HEK293 (cell line): ENCODE results near the gene QRICH2.
A peak's percentile ranks its signal among the peaks of the same experiment; 100 is the strongest.

Experiments
- CTCF ChIA-PET: fragments of 350-600 bp; formaldehyde crosslinking; extraction: SDS; loops from one replicate; lab custom pipeline; 2021; ENCODE audit warnings: antibody characterized with exemption; lab: Yijun Ruan, JAX
- POLR2A ChIA-PET: fragments of 300-600 bp; formaldehyde crosslinking; extraction: SDS; loops from one replicate; lab custom pipeline; 2020; ENCODE audit warnings: antibody characterized with exemption, inconsistent platforms; lab: Yijun Ruan, JAX
- H3K27ac ChIP-seq: fragments of 200-500 bp; sonication (Bioruptor generic); 2 replicates; pipeline ENCODE4 v1.5.1; 2014; ENCODE audit warnings: low read depth, low read length, control low read depth, inconsistent platforms; ENCODE audit errors: extremely low read depth
- H3K36me3 ChIP-seq, 2 experiments: fragments of 200-500 bp in 1 of 2; sonication (Bioruptor generic) in 1 of 2; 1 replicate in 1 of 2; 2 replicates in 1 of 2; pipeline ENCODE4 v1.5.1; 2014 to 2017; ENCODE audit warnings: inconsistent platforms in 2 of 2, low read length in 2 of 2; ENCODE audit not compliant: control insufficient read depth in 2 of 2, insufficient read depth in 1 of 2
- H3K4me1 ChIP-seq: fragments of 200-500 bp; sonication (Bioruptor generic); 2 replicates; pipeline ENCODE4 v1.5.1; 2014; ENCODE audit warnings: mild to moderate bottlenecking, low read length, inconsistent platforms; ENCODE audit not compliant: control insufficient read depth, insufficient read depth
- H3K4me3 ChIP-seq: 2 replicates; pipeline ENCODE4 v1.5.1; 2011; ENCODE audit warnings: low read depth, mild to moderate bottlenecking, control low read depth, low read length, moderate library complexity
- H3K9me3 ChIP-seq: fragments of 200-500 bp; sonication (Bioruptor generic); 2 replicates; pipeline ENCODE4 v1.5.1; 2014; ENCODE audit warnings: low read depth, low read length, inconsistent platforms; ENCODE audit not compliant: control insufficient read depth, insufficient read depth
- BCL11B ChIP-seq: fragments of 450-650 bp; formaldehyde crosslinking; IDR thresholded peaks from 2 replicates; pipeline ENCODE4 v1.5.1; 2016; ENCODE audit warnings: low read depth, missing biosample characterization, missing genetic modification characterization
- FEZF1 ChIP-seq: fragments of 450-650 bp; formaldehyde crosslinking; IDR thresholded peaks from 2 replicates; pipeline ENCODE4 v1.5.1; 2016; ENCODE audit warnings: missing biosample characterization, missing genetic modification characterization
- GLIS2 ChIP-seq: fragments of 450-650 bp; formaldehyde crosslinking; IDR thresholded peaks from 2 replicates; pipeline ENCODE4 v1.5.1; 2016; ENCODE audit warnings: missing biosample characterization, missing genetic modification characterization
- OSR2 ChIP-seq: fragments of 450-650 bp; formaldehyde crosslinking; IDR thresholded peaks from 2 replicates; pipeline ENCODE4 v1.5.1; 2016; ENCODE audit warnings: missing biosample characterization, missing genetic modification characterization
- ZBTB8A ChIP-seq: fragments of 450-650 bp; formaldehyde crosslinking; IDR thresholded peaks from 2 replicates; pipeline ENCODE4 v1.5.1; 2016; ENCODE audit warnings: missing biosample characterization, missing genetic modification characterization
- ZNF146 ChIP-seq: fragments of 450-650 bp; formaldehyde crosslinking; IDR thresholded peaks from 2 replicates; pipeline ENCODE4 v1.5.1; 2016; ENCODE audit warnings: missing biosample characterization, missing genetic modification characterization
- ZNF266 ChIP-seq: fragments of 450-650 bp; formaldehyde crosslinking; IDR thresholded peaks from 2 replicates; pipeline ENCODE4 v1.5.1; 2016; ENCODE audit warnings: missing biosample characterization, missing genetic modification characterization, low read depth
- ZNF324 ChIP-seq: fragments of 450-650 bp; formaldehyde crosslinking; IDR thresholded peaks from 2 replicates; pipeline ENCODE4 v1.5.1; 2016; ENCODE audit warnings: missing biosample characterization, missing genetic modification characterization
- ZNF510 ChIP-seq: fragments of 450-650 bp; formaldehyde crosslinking; IDR thresholded peaks from 2 replicates; pipeline ENCODE4 v1.5.1; 2018; ENCODE audit warnings: mild to moderate bottlenecking, missing genetic modification characterization, missing biosample characterization; ENCODE audit not compliant: insufficient replicate concordance
- ZNF549 ChIP-seq: fragments of 450-650 bp; IDR thresholded peaks from 2 replicates; pipeline ENCODE4 v1.5.1; 2018; ENCODE audit warnings: missing biosample characterization, missing genetic modification characterization, mild to moderate bottlenecking, inconsistent platforms, moderate library complexity
- ZNF600 ChIP-seq: fragments of 450-650 bp; formaldehyde crosslinking; IDR thresholded peaks from 2 replicates; pipeline ENCODE4 v1.5.1; 2016; ENCODE audit warnings: missing biosample characterization, missing genetic modification characterization
- TF ChIP-seq, protein P1 (sequence below): fragments of 450-650 bp; formaldehyde crosslinking; IDR thresholded peaks from 2 replicates; pipeline ENCODE4 v1.5.1; 2017; ENCODE audit warnings: missing biosample characterization, missing genetic modification characterization
- TF ChIP-seq, protein P2 (sequence below): fragments of 450-650 bp; formaldehyde crosslinking; conservative IDR thresholded peaks from 2 replicates; pipeline ENCODE4 v1.5.1; 2016; ENCODE audit warnings: low read depth, missing biosample characterization, missing genetic modification characterization
- TF ChIP-seq, protein P3 (sequence below): fragments of 450-650 bp; formaldehyde crosslinking; IDR thresholded peaks from 2 replicates; pipeline ENCODE4 v1.5.1; 2016; ENCODE audit warnings: missing biosample characterization, missing genetic modification characterization
- TF ChIP-seq, protein P4 (sequence below): fragments of 450-650 bp; formaldehyde crosslinking; IDR thresholded peaks from 2 replicates; pipeline ENCODE4 v1.5.1; 2016; ENCODE audit warnings: missing biosample characterization, missing genetic modification characterization

Gene QRICH2

DNA sequence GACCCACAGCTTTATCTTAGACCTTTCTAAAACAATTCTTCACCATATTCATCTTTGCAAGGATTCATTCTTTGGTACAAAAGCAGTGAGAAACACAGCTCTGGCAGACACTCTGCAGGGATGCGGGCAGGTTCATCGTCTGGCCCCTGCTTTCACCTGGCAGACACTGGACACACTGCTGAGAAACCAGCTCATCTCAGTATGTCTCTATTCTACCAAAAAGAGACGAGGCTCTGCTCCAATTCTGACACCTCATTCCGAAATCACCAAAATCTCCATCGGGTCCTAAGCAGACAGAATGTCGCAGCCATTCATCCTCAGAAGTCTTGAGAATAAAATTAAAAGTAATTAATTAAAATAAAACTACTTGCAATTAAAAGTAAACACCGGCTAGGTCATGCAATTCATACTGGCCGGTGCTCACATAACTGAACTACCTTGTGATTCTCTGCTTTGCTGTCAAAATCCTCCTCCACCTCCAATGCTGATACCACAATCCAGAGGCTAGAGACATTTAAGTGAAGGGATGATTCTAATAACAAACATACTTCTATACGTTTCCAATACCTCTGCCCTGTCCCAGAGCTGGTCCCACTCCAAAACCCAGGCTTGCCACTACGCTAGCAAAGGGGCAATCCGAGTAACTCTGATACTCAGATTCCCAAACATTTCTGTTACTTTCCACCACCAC lies 69.1 kb downstream of the QRICH2 start:
- Histone ChIP-seq H3K36me3 (no peaks in the 10 kb centered on the region), H3K27ac (no peak overlapping the region), H3K4me3 (no peak overlapping the region), H3K4me1 (peaks cover 7% of the 10 kb centered on the region), H3K9me3 (no peaks in the 10 kb centered on the region)
- TF ChIP-seq GLIS2 (tag by site-specific recombination) (no peak), BCL11B (tag by site-specific recombination) (no peak), ZNF600 (tag by site-specific recombination) (peak; percentile 74)
- TF ChIP-seq, protein P1, sequence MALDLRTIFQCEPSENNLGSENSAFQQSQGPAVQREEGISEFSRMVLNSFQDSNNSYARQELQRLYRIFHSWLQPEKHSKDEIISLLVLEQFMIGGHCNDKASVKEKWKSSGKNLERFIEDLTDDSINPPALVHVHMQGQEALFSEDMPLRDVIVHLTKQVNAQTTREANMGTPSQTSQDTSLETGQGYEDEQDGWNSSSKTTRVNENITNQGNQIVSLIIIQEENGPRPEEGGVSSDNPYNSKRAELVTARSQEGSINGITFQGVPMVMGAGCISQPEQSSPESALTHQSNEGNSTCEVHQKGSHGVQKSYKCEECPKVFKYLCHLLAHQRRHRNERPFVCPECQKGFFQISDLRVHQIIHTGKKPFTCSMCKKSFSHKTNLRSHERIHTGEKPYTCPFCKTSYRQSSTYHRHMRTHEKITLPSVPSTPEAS = no peak
- ChIA-PET POLR2A (interaction anchor here (1.9 kb wide), 1 partner anchor 26 kb away, joined by 12 read pairs; the partner anchor contains the start of gene UBALD2), CTCF (interaction anchor here (0.5 to 2.2 kb wide), 5 partner anchors 40 to 110 kb away, joined by 3 to 8 read pairs (median 3); no protein-coding TSS in a partner anchor)

DNA sequence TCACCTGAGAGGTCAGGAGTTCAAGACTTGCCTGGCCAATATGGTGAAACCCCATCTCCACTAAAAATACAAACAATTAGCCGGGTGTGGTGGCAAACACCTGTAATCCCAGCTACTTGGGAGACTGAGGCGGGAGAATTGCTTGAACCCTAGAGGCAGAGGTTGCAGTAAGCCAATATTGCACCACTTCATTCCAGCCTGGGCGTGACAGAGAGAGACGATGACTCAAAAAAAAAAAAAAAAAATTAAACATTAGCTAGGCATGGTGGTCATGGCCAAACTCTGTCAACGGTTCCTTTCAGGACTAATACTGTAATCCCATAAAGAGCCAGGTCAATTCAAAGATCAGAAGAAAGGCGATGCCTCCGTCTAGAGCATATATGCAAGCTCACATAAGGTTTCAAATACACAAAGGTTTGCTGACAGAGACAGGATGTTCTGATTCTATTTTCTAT lies 70.2 kb downstream of the QRICH2 start:
- POLR2A ChIA-PET = interaction anchor here (1.9 kb wide), 1 partner anchor 27 kb away, joined by 12 read pairs; the partner anchor contains the start of gene UBALD2
- no peaks in the 10 kb centered on the region for H3K9me3 ChIP-seq
- TF ChIP-seq ZNF266 (tag by site-specific recombination) = no peak
- TF ChIP-seq ZNF549 = no peak
- TF ChIP-seq, protein P2, sequence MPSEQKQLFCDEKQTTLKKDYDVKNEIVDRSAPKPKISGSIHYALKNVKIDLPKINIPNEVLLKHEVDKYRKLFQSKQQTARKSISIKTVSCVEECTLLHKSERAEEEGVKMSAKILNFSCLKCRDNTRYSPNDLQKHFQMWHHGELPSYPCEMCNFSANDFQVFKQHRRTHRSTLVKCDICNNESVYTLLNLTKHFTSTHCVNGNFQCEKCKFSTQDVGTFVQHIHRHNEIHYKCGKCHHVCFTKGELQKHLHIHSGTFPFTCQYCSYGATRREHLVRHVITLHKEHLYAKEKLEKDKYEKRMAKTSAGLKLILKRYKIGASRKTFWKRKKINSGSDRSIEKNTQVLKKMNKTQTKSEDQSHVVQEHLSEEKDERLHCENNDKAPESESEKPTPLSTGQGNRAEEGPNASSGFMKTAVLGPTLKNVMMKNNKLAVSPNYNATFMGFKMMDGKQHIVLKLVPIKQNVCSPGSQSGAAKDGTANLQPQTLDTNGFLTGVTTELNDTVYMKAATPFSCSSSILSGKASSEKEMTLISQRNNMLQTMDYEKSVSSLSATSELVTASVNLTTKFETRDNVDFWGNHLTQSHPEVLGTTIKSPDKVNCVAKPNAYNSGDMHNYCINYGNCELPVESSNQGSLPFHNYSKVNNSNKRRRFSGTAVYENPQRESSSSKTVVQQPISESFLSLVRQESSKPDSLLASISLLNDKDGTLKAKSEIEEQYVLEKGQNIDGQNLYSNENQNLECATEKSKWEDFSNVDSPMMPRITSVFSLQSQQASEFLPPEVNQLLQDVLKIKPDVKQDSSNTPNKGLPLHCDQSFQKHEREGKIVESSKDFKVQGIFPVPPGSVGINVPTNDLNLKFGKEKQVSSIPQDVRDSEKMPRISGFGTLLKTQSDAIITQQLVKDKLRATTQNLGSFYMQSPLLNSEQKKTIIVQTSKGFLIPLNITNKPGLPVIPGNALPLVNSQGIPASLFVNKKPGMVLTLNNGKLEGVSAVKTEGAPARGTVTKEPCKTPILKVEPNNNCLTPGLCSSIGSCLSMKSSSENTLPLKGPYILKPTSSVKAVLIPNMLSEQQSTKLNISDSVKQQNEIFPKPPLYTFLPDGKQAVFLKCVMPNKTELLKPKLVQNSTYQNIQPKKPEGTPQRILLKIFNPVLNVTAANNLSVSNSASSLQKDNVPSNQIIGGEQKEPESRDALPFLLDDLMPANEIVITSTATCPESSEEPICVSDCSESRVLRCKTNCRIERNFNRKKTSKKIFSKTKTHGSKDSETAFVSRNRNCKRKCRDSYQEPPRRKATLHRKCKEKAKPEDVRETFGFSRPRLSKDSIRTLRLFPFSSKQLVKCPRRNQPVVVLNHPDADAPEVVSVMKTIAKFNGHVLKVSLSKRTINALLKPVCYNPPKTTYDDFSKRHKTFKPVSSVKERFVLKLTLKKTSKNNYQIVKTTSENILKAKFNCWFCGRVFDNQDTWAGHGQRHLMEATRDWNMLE (tag by site-specific recombination) = no peak
- no peak for TF ChIP-seq OSR2 (tag by site-specific recombination)
- TF ChIP-seq, protein P3, sequence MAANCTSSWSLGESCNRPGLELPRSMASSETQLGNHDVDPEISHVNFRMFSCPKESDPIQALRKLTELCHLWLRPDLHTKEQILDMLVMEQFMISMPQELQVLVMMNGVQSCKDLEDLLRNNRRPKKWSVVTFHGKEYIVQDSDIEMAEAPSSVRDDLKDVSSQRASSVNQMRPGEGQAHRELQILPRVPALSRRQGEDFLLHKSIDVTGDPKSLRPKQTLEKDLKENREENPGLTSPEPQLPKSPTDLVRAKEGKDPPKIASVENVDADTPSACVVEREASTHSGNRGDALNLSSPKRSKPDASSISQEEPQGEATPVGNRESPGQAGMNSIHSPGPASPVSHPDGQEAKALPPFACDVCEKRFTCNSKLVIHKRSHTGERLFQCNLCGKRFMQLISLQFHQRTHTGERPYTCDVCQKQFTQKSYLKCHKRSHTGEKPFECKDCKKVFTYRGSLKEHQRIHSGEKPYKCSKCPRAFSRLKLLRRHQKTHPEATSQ (tag by site-specific recombination) = no peak
- no peak for TF ChIP-seq ZBTB8A (tag by site-specific recombination)
- no peak for TF ChIP-seq FEZF1 (tag by site-specific recombination)
- TF ChIP-seq ZNF510 (tag by site-specific recombination) = no peak
- TF ChIP-seq, all 188 proteins: peak for 0
- no peak overlapping the region for H3K4me3 ChIP-seq
- CTCF ChIA-PET = interaction anchor here (0.8 to 2.2 kb wide), 3 partner anchors 8 to 238 kb away, joined by 3 to 8 read pairs (median 4); no protein-coding TSS in a partner anchor
- no peaks in the 10 kb centered on the region for H3K36me3 ChIP-seq
- H3K27ac ChIP-seq = no peak overlapping the region
- H3K4me1 ChIP-seq = peaks cover 7% of the 10 kb centered on the region

DNA sequence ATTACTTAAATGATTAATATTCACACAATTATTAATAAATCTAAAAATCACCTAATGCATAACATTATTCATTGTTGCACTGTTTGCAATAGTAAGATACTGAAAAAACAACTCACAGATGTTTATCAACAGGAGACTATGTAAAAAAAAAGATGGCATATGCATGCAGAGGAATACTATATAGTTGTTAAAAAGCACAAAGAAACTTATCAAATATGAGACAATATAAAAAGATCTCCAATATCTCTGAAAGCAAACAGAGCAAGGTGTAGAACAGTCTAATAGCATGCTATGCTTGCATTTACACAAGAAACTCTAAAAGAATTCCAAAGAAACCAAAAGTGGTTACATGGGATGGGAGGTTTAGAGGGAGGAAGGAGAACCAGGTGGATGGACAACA lies 71.5 kb downstream of the QRICH2 start:
- Histone ChIP-seq H3K4me3 (no peak overlapping the region), H3K9me3 (no peaks in the 10 kb centered on the region), H3K36me3 (no peaks in the 10 kb centered on the region), H3K27ac (no peak overlapping the region), H3K4me1 (peaks cover 7% of the 10 kb centered on the region)
- CTCF ChIA-PET = interaction anchor here (0.7 to 1.1 kb wide), 2 partner anchors 53 to 57 kb away, joined by 3 to 4 read pairs; no protein-coding TSS in a partner anchor
- POLR2A ChIA-PET = no interaction called here
- TF ChIP-seq ZNF146 (tag by site-specific recombination) (peak; percentile 74), ZNF324 (tag by site-specific recombination) (no peak)
- TF ChIP-seq, protein P4, sequence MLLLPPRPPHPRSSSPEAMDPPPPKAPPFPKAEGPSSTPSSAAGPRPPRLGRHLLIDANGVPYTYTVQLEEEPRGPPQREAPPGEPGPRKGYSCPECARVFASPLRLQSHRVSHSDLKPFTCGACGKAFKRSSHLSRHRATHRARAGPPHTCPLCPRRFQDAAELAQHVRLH (tag by site-specific recombination) = peak; percentile 37; the same call in 1 of the 2 replicates
- TF ChIP-seq, all 188 proteins: peak for 2
